HG03064 (cell line): ENCODE data around the gene POLG2.
"Not testable (repeated sequence)": the region's sequence is repeated elsewhere in the genome, so short reads cannot be mapped to it uniquely, and the experiment has no call there.

ENCODE experiments used
- ATAC-seq: cut with Tn5 transposase; IDR thresholded peaks from one replicate; pipeline ENCODE4 v1.9.1; 2021; ENCODE audit warnings: low read depth; ENCODE audit not compliant: unreplicated experiment

POLG2 gene

DNA sequence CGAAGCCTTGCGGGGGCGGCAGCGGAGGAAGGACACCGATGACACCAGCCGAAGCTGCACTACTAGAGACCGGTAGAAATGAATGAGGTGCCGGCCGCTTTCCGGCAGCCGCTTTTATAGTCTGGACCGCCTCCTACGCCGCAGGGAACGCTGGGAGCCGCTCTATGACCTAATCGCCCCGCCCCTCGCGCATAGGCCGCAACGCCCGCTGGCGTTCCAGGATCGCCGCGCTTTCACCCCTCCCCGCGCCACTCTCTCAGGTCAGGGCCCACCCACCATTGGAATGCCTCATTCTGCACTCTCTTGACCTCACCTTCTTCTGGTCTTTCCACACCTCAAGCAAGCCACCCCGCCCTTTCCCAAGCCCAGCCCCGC lies 9.3 kb upstream of the POLG2 start, which contains the start of gene DDX5:
Gene DDX5 (minus strand): TSS at position 89 of the 375 bp plus-strand sequence. CDS start 170 bp downstream, outside the sequence.
- peak; percentile 54 for ATAC-seq

GRCh38 chr17:64505340-64506200 lies 8.7 kb upstream of the POLG2 start:
- no peak for ATAC-seq

DNA sequence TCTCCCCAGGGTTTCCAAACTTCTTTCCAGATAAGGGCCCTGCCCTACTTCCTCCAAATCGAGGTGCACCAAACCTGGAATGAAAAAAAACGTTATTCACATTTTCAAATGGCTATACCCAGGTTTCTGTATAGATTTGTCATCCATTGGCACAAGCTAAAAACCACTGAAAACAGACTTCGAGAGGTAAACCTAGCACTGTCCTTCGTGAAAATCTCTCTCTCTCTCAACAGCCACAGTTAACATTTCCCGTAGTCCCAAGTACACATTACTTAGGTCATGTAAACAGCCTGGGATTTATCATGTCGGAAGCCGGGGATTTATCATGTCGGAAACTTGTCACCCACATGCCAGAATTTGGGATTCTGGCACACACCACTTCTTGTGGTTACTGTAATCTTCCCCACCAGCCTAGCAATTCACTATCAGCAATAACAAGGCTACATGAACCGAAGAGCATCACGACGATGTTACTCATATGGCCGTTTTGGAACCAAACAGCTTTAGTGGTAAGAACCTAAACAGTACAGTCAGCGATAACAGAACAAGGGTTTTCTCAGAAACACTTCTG lies 8.0 kb upstream of the POLG2 start:
- no peak for ATAC-seq

- ATAC-seq = no peak
Measured at GRCh38 chr17:64503821-64504768, 7.2 kb upstream of the POLG2 start.

DNA sequence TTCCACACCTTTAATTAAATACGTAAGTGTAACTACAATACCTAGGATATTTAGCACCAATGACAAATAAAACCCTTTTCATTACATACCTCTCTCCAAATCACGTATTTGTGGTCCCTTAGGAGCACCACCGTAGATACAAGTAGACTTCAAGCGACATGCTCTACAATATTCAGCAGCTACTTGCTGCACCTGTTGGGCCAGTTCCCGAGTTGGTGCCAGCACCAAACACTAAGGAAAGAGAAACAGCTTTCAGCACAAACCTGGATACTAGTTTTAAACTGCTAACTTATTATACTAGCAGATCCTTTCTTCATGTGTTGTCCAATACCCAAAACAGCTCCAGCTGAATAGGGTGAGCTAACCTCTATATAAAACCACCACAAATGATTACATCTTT lies 6.5 kb upstream of the POLG2 start:
- no peak for ATAC-seq

GRCh38 chr17:64502809-64503208 lies 6.0 kb upstream of the POLG2 start:
- no peak for ATAC-seq

- no peak for ATAC-seq
Measured at GRCh38 chr17:64502021-64502420, 5.2 kb upstream of the POLG2 start.

DNA sequence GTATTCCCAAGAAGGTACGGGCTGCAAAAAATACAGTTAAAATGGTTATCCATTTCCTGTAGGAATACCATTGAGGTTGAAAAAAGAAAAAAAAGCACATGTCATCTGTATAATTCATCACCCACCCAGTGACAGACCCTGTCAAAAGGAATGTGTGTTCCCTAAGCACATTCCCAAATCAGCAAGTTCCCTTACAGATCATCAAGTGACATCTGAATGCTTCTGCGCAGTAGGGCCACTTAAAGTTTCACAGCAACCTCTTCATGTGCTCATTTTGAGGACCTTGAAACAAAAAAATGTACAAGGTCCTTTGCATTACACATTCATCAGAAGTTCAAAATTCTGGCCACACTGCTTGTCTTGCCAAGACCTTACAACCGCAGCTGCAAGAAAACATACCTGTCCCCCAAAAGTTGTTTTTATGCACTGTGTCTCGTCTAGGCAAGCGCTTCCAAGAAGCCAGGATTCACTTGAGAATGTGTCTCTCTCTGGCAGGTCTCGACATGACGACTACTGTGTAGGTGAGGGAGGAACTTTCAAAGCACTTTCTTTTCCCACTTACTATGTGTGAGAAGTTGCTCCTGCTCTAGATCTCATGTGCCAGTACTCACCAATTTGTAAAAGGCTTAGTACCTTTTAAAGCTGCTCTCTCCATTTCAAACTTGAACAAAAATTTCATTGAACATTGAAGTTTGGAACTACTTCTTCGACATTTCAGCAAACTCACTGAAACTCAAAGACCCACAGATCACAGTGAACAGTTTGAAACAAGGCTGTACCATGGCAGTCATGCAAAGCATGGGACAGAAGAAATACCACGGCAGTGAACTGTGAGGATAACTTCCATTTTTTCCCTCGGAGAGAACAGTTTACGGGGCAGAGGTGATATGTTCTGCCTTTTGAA lies 4.3 kb upstream of the POLG2 start:
- no peak for ATAC-seq

DNA sequence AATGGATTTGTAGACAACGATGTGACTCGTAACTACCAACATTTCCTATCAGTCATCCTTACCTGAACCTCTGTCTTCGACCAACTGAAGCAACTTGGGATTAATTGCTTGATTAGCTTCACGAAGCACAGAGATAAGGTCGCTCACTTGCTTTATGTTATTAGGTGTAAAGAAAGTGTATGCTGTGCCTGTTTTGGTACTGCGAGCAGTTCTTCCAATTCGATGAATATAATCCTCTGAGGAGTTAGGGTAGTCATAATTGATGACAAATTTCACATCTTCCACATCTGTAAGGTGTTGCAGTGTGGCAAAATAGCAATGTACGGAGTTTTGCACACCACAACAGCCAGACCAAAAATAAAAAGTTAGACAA lies 3.6 kb upstream of the POLG2 start:
- ATAC-seq = no peak

GRCh38 chr17:64499805-64500486 lies 3.1 kb upstream of the POLG2 start:
- ATAC-seq = no peak

DNA sequence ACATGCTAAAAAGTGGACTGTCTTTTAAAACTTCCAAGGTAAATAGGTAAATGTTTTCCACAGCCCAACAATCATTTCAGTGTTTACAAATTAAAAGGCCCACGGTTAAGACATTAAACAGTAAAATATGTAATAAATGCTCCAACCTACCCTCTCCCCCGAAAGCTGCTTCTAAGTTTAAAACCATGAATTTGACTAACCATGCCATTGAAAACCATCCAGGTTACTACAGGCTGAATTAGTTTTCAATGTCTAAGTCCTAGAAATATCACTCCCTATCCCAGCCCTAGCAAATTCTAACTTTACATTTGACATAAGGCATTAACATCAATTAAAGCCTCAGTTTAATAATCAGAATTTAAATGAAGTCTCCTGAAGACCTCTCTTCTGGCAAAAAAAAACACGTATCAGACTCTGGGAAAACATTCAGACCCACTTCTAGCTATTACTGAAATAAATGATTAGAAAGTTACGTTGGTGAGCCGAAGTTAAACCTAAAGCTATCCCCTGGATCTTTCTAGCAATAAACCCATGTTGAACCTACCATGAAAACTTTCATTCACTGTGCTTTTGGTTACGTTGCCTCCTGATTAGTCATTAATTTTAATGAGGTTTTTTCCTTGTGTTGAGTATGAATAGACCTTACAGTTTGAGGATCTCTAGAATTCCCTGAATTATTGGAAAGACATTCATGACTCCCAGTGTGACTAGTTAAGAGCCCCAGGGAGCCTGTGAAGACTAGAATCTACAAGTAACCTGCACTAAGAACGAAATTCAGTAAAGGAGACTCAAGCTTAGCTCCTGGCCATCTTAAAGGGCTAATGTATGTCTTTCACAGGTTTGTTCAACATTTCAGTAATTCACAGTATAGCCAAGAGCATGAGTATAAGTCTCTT lies 1.7 kb upstream of the POLG2 start:
- no peak for ATAC-seq

DNA sequence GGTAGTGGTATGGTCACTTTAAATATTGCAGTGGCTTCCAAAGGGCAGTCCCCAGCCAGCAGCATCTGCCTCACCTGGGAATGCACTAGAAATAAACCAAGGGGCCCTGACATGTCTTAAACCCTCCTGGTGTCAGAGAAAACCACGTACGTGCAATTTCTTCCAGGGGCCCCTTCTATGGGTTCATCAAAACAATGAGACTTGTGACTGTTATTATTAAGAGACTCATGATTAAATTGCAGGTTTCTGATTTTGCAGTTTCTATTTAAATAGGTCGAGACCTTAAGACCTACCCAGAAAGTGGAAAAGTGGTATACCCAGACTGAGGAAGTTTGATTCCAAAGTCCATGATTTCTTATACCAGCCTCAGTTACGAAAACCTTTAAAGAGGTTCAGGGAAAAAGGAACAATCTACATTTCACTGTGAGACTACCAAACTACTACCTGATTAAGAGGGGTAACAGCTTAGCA lies 746 bp upstream of the POLG2 start:
- ATAC-seq = no peak

GRCh38 chr17:64496348-64496785 lies 487 bp downstream of the POLG2 start:
- peak; percentile 5 for ATAC-seq

- not testable (repeated sequence) for ATAC-seq
Measured at GRCh38 chr17:64495300-64495699, 1.6 kb downstream of the POLG2 start.

GRCh38 chr17:64494121-64494520 lies 2.7 kb downstream of the POLG2 start:
- no peak for ATAC-seq

DNA sequence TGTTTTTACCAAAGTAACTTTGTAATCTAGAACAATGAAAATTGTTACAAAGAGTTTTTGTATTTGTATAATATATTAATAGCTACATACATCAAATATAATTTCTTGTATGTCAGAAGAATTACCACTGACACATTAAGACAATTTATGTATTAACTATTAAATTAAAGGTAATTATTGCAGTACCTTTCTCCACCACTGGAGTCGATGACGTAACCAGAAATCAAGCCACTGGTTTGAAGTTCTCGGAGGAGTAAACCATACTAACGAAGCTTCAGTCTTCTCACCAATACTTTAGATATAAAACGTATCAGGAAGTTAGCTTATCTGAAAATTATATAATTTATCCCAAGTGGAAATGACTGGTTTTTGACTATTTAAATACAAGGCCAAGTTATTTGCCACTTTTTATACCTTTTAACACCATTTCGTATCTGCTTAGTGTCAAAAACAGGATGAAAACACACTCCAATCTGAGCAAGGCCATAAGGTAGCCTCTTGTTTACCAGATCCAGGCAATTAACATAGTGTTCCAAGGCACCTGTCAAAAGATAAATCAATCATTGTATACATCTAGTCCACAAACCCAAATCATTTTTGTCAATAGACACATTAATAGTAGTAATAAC lies 4.3 kb downstream of the POLG2 start:
- no peak for ATAC-seq

- no peak for ATAC-seq
Measured at GRCh38 chr17:64491994-64492393, 4.9 kb downstream of the POLG2 start.
